NCI-H1436 treated with DMSO at 0.1 percent for 48 hours (cell line): ENCODE measurements around the gene VASN.
"Not testable (repeated sequence)": the region's sequence is repeated elsewhere in the genome, so short reads cannot be mapped to it uniquely, and the experiment has no call there.

Experiments
- DNase-seq: peaks from one replicate; lab custom pipeline; 2025; lab: John Stamatoyannopoulos, UW

The VASN gene

DNA sequence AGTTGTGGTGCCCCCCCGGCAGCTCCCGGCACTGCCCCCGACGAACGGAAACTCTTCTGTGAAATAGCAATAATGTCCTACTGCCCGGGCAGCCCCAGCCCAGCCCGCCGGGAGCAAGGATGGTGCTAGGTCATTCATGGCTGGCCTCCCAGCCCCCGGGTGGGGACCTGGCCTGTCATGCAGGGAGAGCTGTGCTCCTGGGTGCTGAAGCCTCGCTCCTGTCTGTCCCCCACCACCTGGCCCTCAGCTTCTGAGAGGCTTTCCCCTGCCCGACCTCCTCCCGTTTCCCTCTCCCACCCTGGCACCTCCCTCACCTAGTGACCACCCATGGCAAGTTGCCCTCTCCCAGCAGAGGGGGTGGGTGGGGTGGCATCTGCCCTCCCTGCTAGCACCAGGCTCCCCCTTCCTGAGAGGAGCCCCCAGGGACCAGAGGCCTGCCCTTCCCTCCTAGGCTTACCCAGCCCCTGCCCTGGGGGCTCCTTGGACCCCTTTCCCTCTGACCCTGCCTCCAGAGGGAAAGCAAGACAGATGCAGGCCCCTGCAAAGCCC lies 34.0 kb upstream of the VASN start:
- DNase-seq, result no peak

DNA sequence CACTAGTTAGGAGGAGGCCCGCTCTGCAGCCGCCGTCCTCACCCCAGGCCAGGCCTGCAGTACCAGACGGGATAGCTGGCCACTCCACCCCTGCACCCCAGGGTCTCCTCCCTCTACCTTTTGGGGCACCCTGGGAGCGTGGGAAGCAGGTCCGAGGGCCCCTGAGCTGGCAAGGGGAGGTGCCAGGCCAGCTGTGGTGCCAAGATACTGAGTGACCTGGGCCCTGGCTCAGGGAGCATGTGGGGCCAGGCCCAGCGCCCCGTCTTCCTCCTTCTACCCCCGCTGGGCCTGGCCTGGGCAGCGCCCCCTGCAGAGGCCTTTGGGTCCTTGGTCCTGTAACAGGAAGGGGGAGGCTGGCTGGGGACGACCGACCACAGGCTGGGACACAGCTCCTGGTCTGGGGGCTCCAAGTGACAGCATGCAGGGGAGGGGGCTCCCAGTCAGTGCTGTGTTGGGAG lies 33.5 kb upstream of the VASN start:
- no peak for DNase-seq

DNA sequence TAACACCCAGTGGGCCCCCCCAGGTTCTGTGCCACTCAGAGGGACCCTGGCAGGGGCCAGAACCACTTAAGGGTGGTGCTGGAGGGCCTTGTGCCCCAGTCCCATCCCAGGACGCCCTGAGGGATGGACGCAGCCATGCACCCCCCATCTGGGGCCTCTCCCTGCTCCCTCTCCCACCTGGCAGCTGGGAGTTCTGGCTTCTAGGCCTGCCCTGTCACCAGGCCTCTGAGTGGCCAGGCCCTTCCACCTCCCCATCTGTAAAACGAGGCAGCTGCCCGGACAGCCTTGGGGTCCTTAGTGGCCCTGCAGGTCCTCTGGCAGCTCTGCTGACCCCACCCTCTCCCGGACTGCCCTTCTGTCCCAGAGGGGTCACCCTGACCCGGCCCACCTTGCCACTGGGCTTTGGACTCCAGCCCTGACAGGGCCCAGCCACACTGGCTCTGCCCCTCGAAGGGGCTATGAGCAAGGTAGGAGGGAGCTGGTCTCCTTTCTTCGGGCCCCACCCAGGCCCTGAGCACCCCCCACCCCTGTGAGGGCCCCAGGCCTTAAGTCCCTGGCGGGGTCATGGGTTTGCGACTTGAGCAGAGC lies 32.8 kb upstream of the VASN start:
- no peak for DNase-seq

DNA sequence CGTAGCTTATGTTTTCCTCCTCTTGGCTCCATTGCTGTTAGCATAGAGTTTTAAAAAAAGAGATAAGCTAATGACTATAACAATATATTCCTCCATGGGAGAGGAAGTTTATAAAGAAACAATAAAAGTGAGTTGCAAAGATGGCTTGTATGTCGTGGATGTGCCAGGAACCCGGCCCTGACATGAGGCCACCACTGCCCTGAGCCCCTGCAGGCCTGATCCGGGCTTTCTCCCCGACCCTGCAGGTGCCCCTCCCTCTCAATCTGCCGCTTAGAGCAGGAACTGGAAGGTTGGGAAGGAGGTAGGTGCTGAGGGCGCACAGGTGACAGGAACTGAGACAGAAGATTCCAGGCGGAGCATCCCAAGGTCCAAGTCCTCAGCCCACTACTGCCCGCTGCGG lies 32.2 kb upstream of the VASN start:
- DNase-seq, result no peak

DNA sequence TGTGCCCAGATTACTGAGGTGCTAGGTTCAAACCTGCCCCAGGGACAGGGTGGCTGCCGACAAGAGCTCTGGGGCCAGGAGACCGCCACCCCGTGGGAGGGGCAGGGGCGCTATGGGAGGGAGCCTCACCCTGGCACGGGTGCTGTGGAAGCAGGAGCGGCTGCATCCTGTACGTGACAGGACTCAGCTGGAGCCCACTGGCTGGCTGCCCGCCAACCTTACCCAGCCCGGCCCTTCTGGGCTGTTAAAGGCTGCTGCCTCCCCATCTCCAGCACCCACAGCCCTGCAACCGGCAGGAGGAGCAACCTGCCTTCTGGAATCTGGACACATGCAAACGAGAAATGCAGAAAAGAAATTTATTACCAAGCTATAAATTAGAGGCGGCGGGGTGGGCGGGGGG lies 31.7 kb upstream of the VASN start:
- no peak for DNase-seq

DNA sequence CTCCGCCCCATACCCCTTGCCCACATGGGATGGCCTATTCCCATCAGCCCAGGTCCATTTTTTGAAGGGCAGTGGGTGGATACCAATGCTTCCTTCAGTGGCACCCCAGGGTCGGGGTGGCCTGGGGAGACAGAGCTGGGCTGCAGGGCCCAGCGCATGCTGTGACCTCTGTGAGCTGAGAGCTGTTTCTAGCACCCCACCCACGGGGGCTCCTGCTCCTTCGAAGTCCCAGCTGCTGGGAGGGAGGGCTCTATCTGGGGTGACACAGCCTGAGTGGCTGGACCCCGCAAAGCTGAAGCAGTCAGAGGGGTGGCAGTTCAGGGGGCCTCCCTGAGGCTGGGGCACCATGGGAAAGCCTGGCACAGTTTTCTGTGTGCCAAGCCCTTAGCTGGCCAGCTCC lies 31.2 kb upstream of the VASN start:
- no peak for DNase-seq

DNA sequence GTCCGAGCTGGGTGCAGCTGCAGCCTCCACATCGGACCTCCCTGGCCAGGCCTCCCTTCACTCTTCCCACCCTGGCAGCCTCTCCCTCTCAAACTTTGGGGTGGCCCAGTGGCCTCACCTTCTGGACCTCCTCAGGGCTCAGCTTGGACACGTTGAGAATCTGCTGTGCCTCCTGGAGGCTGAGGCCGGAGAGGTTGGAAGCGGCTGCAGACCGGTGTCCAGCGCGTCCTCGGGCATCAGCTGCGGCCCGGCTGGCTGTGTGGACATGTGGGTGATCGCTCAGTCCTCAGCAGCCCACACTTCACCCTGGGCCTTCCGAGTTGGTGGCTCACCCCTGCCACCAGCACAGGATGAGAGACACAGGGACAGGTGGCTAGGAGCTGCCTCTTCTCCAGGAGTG lies 30.4 kb upstream of the VASN start:
- DNase-seq, result no peak

DNA sequence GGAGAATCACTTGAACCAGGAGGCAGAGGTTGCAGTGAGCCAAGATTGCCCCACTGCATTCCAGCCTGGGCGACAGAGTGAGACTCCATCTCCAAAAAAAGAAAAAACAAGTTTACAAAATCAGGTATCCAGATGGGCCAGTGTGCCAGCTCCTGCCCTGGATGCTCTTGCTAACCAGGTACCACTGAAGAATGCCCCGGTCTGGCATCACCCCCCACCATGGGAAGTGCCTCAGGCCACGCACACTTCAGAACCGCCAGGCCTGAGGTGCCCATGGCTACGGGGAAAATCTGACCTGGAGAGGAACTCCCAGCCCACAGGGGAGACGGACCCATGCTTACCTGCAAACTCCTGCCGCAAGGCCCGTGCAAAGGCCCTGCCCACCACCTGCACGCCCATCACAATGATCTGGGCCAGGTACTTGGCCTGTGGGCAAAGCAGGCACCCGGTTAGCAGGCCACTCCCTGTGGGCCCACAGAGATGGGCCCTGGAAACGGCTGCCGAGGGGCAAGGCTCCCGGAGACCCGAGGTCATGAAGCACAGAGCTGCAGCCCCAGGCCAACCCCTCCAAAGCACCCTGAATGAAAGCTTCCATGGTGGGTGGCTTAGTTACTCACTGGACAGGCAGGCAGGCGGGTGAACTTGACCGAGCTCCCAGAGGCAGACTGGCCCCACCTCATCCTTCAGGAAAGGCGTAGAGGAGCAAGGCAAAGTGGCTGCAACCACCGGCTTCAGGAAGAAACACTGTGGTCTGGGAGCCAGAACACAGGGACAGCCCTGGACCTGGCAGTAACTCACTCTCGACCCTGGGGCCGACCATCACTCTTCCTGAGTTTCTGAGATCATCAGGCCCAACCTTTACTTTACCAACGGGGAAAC lies 28.5 kb upstream of the VASN start:
- no peak for DNase-seq

DNA sequence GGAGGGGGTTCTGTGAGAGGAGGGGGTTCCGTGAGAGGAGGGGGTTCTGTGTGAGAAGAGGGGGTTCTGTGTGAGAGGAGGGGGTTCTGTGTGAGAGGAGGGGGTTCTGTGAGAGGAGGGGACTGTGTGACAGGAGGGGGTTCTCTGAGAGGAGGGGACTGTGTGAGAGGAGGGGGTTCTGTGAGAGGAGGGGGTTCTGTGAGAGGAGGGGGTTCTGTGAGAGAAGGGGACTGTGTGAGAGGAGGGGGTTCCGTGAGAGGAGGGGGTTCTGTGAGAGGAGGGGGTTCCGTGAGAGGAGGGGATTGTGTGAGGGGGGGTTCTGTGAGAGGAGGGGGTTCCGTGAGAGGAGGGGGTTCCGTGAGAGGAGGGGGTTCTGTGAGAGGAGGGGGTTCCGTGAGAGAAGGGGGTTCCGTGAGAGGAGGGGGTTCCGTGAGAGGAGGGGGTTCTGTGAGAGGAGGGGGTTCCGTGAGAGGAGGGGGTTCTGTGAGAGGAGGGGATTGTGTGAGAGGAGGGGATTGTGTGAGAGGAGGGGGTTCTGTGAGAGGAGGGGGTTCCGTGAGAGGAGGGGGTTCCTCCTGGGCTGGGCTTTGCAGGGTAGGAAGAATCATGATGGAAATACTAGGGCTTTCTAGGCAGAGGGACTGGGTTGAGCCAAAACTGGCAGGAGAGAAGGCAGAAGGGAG lies 27.2 kb upstream of the VASN start:
- DNase-seq, result not testable (repeated sequence)

DNA sequence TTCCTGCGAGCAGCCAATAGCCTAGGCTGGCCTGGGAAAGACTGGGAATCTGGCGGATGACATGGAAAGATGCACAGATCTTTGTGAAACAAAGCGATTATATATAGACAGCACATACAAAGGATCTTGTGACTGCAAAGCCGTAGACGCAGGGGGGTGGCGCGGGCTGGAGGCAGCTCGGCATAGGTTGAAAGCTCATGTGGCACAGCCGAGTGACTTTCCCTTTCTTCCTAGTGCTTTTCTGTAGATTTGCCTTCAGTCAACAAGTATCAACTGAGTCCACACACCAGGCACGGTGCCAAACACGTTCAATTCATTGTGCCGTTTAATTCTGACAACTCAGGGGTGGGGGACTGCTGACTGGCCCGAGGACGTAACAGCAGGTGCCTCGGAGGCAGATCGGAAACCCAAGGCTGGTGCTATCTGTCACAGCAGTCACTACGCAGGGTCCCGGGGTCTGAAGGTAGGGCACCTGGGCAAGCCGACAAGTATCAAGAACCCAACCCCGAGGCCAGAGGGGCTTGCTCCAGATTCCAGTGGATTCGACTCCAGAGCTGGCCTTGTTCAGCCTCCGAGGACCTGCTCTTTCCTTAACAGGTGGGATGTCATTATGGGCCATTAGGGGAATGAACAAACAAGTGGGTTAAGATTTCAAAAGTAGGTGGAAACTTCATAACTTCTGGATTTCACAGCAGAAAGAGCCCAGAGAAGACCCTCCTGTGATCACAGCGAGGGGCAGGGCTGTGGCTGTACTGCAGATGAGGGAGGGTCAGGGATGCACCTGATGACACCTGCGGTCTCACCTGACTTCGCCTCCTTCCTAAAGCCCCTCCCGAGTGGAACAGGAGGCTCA lies 26.4 kb upstream of the VASN start:
- DNase-seq, result no peak

DNA sequence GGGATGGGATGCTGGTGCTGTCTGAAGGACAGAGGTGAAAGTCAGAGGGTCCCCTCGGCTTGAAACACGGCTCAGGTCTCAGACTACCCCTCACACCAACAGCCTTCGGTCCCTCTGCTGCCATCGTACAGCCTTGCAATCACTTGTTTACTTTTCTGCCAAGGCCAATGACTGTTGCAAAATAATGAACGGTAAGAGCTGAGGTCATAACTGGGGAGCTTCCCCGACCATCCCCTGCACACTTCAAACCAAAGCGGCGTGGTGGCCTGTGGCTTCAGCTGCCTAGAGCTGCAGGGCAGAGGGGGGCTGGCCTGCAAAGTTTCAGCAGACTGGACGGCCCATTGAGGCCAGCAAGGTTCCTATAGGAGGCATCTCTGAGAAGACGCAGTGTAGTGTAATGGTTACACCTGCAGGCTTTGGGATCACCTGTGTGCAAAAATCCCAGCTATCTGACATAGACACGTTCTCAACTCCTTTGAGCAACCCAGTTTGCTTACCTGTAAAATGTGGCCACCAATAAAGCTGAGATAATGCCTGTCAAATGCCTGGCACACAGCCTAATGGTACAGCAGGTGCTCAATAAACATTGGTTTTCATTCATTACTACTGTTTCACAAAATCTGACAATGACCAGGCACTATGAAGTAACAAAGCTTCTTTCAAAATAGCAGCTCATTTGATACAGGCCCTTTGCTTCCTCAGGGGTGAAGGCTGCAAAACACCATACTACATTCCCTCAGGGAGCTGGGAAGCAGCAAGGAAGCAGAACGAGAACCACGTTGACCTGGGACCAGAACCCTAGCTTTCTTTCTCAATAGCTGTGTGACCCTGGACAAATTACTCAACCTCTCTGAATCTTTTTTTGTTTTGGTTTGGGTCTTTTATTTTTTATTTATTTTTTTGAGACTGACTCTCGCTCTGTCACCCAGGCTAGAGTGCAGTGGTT lies 25.5 kb upstream of the VASN start:
- no peak for DNase-seq

DNA sequence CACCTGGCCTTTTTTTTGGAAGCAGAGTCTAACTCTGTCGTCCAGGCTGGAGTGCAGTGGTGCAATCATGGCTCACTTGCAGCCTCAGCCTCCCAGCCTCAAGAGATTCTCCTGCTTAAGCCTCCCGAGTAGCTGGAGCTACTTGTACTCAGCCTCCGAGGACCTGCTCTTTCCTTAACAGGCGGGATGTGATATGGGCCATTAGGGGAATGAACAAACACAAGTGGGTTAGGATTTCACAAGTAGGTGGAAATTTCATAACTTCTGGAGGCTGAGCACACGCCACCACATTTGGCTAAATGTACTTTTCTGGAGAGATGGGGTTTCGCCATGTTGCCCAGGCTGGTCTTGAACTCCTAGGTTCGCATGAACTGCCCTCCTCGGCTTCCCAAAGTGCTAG lies 24.6 kb upstream of the VASN start:
- DNase-seq, result no peak

DNA sequence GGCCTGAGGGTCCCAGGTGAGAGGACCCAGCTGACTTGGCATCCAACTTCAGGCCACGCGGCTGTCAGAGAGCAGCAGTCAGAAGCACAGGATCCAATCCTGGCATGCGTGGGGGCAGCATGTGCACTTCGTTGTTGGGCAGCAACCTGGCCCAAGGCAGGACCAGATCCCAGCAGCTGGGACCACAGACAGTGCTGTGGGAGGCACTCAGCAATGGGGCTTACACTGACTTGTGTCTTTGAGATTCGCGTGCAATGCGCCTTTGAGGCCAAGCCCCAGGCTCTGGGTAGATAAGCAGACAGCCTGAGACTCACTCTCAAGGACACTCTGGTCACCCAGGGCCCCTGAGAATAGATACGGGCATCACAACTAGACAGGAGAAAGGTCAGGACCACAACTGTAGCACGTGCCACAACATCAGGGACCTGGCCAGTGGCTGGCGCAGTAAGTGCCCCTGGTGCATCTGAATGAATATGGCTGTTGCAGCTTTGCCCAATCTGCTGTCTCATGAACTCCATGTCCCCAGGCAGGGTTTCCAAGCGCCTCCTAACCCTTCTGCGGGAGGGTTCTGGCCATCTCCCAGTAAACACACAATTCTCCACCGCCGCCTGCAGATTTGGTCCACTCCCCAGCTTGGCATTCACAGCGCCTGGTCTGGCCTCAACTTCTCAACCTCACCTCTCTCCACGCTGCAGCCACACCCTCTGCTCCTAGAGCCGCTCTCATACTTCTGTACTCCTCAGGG lies 23.7 kb upstream of the VASN start:
- DNase-seq, result no peak

DNA sequence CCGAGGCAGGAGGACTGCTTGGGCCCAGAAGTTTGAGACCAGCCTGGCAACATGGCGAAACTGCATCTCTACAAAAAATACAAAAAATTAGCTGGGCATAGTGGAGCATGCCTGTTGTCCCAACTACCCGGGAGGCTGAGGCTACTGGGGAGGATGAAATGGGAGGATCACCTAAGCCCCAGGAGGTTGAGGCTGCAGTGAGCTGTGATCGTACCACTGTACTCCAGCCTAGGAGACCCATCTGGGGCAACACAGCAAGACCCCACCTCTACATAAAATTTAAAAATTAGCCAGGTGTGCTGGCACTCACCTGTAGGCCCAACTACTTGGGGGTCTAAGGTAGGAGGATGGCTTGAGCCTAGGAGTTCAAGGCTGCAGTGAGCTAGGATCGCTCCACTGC lies 22.3 kb upstream of the VASN start:
- no peak for DNase-seq

DNA sequence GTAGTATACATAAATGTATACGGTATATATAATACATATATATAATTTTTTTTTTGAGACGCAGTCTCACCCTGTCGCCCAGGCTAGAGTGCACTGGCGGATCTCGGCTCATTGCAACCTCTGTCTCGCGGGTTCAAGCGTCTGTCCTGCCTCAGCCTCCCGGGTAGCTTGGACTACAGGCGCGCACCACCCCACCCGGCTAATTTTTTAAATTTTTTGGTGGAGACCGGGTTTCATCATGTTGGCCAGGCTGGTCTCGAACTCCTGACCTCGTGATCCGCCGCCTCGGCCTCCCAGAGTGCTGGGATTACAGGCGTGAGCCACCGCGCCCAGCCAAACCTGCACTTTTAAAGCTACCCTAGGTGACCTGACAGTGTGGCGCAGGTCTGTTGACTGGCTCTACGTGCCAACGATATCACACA lies 21.3 kb upstream of the VASN start:
- DNase-seq, result no peak

DNA sequence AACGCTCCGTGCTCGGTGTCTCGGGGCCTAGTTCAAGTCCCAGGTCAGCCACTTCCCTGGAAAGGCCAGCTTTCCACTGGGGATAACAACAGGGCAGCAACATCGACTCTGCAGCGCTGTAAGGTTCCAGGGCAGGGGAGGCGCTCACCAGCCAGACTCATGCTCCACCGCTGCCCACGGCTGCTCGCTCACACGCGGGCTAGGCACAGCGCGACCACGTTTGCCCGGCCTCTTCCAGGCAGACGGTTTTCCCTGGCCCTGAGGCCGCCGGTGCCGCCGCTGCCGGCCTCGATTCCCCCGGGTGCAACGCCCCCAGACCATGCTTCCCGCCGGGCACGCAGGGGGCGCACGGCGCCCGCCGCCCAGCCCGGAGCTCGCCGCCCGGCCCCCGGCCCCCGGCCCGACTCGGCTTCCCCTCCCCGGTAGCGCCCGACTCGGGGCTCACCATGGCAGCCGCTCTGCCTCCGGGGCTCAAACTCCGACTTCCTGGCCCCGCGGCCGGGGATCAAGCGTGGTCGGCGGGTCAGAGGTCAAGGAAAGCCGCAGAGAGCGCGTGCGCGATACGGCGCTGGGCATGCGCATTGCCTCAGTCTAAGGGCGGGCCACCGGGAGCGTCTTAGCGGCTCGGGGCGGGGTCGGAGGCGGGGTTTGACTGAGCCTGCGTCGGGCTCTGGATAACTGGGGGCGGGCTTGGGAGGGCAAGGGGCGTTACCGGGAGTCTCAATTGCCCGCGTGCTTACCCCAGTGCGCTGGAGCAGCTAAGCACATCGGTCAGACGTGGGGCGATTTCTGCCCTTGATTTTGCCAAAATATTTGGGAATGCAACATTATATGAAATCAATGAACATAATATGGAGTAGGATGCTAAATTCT lies 20.6 kb upstream of the VASN start, which contains the start of gene PAM16:
Gene PAM16 (minus strand): TSS at position 535 of the 873 bp plus-strand sequence. CDS start 87 bp downstream, at position 448.
- DNase-seq, result peak; percentile 65

DNA sequence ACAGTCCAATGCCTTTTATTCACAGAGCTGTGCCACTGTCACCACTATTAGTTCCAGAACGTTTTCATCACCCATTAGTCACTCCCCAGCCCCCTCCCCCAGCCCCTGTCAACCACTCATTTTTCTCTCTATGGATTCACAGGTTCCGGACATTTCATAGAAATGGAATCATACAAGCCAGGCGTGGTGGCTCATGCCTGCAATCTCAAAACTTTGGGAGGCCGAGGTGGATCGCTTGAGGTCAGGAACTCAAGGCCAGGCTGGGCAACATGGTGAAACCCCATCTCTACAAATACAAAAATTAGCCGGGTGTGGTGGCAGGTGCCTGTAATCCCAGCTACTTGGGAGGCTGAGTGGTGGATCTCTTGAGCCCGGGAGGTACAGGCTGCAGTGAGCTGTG lies 19.8 kb upstream of the VASN start:
- DNase-seq, result no peak

DNA sequence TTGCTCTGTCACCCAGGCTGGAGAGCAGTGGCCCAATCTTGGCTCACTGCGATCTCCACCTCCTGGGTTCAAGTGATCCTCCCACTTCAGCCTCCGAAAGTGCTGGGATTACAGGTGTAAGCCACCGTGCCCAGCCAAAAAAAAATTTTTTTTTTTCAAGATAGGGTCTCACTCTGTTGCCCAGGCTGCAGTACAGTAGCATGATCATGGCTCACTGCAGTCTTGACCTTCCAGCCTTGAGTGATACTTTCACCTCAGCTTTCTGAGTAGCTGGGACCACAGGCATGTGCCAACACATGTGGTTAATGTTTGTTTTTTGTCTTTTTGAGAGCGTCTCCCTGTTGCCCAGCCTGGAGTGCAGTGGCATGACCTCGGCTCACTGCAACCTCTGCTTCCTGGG lies 18.8 kb upstream of the VASN start:
- no peak for DNase-seq

DNA sequence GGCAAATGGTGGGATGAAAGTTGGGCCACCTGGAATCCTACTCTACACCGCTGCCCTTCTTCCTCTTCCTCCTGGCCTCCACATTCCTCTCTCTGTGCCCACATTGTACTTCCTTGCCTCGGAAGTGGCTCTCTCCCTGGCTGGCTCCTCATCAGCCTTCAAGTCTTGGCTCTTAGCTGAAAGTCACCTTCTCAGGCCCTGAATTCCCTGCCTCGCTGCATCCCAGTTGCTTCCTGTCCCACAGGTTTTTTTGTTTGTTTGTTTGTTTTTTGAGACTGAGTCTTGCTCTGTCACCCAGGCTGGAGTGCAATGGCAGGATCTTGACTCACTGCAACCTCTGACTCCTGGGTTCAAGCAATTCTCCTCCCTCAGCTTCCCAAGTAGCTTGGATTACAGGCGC lies 18.0 kb upstream of the VASN start:
- no peak for DNase-seq
